ENCODE results near the gene GRK4.
"Not testable (repeated sequence)": the region's sequence is repeated elsewhere in the genome, so short reads cannot be mapped to it uniquely, and the experiment has no call there.

Gene GRK4

GRCh38 chr4:2931512-2932301 lies 31.7 kb upstream of the GRK4 start:
- DNase-seq = peak; percentile 34

DNA sequence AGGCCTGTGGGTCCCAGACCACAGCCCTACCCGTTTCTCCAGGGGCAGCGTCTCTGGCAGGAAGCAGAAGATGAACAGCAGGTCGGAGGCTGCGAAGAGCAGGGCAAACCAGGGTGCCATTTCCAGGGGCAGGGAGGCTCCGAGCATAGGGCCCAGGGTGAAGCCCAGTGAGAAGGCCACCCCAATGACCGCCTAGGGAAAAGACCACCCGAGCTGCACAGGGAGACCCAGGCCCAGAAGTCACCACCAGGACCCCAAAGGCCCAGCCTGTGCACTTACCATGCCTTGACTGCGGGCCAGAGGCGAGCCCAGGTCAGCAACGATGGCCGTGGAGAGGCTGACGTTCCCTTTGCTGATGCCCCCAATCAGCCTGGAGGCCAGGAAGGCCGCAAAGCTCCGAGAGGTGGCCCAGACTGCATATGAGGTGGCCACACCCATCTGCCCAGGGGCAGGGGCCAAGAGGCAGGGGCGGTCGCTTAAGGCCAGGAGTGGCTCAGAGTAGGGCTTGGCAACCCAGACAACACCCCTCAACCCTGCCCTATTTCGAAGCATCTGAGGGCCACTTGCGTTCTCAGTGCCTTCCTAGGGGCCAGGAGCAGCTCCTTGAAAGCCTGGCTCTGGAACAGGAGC lies 30.9 kb upstream of the GRK4 start:
- no peak for DNase-seq

GRCh38 chr4:2932951-2933565 lies 30.3 kb upstream of the GRK4 start:
- DNase-seq = peak; percentile 29

DNA sequence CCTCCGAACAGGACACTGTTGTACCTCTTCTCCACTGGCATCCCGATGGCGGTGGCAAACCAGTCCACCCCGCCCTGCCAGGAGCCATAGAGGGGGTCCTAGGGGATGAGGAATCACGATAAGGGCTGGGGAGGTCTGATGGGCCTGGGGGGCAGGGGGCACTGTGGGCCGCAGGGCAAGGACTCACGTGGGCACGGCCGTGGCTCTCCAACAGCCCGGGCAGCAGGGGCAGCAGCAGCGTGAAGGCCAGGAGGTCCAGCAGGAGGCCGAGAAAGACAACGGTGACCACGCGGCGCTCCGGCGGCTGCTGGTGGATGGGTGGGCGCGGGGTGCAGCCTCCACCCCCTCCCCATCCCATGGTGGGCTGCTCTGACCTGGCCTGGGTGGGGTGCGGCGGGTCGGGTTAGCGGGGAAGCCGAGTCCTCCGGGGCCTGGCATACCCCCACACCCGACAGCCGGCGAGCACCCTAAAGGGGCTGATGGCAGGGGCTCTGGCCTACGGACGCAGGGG lies 29.8 kb upstream of the GRK4 start:
- DNase-seq = peak; percentile 64

DNA sequence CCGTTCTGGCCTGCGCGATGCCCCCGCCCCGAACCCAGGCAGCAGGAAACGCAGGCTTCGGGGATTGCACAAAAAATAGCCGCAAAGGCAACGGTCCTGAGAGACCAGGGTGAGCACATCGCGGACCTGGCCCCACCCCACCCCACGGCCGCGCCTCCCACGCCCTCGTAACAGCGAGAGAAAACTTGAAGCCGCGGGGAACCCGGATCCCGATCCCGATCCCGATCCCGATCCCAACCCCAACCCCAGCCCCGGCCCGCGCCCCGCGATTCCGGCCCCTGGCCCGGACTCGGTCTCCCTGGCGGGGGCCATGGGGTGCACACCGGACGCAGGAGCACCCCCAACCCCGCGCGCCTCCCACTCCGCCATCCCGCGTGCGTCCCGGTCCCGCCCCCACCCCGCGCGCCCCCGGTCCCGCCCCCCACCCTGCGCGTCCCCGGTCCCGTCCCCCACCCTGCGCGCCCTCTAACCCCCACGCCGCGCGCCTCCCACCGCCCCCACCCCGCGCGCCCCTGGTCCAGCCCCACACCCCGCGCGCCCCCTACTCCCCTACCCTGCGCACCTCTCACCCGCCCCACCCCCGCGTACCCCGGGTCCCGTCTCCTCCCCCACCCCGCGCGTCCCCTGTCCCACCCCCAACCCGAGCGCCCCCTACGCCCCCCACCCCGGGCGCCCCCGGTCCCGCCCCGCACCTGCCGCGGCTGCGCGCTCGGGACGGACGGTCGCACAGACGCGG lies 29.1 kb upstream of the GRK4 start:
- DNase-seq = no peak

GRCh38 chr4:2934813-2935761 lies 28.3 kb upstream of the GRK4 start:
- peak; percentile 96 for DNase-seq

DNA sequence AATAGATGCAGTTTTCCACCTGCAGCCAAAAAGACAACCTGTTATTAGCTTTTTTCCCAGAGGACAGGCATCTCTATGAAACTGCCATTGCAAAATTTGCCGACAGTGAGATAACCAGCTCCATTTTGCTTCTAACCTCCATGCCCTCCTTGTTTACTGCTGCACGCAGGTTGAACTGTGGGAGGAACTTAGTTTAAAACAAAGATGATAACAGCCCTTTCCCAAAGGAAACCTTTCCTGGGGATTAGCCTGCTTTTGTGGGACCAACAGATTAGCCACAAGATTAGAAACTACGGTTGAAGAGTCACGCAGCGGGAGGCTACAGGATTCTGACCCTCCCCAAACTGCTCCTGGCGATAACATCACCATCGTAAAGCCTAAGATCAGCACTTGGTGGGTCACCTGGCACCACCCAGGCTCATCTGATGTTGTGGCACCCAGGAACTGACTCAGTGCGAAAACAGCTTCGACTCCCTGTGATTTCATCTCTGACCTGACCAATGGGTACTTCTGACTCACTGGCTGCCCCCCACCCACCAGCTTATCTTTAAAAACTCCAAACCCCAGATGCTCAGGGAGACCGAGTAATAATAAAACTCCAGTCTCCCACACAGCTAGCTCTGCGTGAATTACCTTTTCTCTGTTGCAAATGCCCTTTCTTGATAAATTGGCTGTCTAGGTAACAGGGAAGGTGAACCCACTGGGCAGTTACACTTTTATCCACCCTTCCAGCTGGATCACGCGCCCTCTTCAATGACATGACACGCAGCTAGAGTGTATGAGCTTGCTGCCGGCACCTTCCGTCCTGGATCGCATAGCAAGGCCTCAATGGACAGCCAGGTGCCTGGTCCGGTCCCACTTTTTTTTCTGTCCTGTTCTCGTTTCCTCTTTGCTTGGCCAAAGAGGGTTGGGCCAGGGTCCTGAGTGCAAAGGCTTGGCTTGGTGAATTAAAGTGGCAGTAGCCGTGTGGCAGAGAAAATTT lies 27.3 kb upstream of the GRK4 start:
- no peak for DNase-seq

DNA sequence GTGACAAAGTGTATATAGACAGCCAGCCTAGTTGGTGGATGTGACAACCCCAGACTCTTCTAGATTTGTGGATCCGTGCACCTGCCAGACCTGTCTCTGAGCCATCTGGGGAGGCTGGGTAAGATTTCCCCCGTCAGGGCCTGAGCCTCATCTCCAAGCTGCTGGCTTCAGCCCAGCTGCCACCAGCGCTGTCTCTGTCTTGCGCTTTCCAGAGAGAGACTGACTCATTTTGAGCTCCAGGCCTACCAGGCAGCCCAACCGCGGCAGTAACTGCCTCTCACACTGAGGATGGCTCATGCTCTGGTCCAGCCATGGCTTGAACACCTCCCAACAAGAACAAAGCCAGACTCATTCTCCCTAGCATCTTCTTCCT lies 26.6 kb upstream of the GRK4 start:
- DNase-seq = no peak

GRCh38 chr4:2937146-2937857 lies 26.1 kb upstream of the GRK4 start:
- DNase-seq = no peak

GRCh38 chr4:2937986-2938385 lies 25.4 kb upstream of the GRK4 start:
- DNase-seq = no peak

GRCh38 chr4:2938411-2938810 lies 25.0 kb upstream of the GRK4 start:
- DNase-seq = not testable (repeated sequence)

DNA sequence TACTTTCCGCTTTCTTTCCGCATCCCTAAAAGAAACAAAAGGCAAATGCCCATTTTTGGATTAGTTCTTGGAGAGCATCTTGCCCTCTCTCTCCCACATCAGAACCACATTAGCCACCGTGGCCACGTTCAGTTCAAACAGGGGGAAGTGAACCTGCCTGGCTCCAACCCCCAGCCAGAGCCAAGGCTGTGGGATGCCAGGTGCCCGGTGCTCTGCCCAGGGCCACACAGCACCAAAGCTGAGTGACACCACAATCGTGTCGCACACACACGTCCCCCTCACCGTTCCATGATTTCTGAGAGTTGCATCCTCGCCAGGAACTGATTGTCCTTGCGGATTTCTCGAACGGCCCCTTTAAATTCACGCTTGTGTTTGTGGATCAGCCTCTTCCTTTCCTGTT lies 24.5 kb upstream of the GRK4 start:
- DNase-seq = no peak

- DNase-seq = no peak
Measured at GRCh38 chr4:2939383-2940243, 23.8 kb upstream of the GRK4 start.

DNA sequence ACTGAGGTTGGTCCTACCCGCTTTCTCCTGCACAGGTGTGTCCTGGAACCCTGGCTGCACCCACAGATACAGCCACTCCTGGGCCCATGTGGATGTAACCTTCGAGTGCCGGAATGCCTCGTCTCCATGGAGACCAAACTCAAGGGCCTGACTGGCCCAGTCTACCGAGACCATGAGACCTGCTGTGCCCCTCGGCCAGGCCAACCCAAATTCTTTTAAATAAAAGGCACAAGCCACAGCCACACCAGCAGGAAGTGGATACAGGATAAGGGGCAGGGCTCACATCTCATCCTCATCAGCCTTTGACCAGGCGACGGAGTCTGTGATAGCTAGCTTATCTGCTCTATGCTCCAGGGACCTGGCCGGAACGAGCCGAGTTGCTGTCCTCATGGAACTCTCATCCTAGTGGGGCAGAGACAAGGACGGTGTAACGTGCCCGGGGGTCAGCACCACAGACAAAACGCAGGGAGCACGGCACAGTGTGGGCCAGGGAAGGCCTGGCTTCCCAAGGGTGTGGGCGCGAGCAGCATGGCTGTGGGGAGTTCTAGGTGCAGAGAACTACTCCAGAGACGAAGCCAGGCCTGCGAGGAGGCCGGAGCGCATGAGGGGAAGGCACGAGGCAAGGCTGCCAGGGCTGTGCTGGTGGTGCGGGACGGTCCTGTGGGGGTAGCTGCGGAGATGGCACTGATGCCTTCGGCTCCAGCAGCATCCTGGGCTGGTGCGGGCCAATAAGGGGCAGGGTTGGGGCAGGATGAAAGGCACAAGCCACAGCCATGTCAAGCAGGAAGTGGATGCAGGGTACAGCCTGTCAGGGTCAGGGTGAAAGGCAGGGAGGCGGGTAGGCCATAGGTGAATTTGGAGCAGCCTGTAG lies 22.9 kb upstream of the GRK4 start:
- no peak for DNase-seq

GRCh38 chr4:2941138-2942036 lies 22.0 kb upstream of the GRK4 start:
- DNase-seq = no peak

- no peak for DNase-seq
Measured at GRCh38 chr4:2942037-2942531, 21.3 kb upstream of the GRK4 start.

Data from retina (tissue), 1 donor.